WTC11 (cell line): Measurements from ENCODE around the gene NDUFS7. TPM values are rescaled to one million over a fixed set of nuclear protein-coding genes. Genes with fewer than 3 reads are reported as not detected.

Experiments used
- ATAC-seq: fragments of 200-7000 bp; cut with Tn5 transposase; 2 replicates; pipeline ENCODE4 v1.10.0; 2021; ENCODE audit warnings: mild to moderate bottlenecking, moderate library complexity
- CTCF ChIA-PET: fragments of 300-600 bp; sonication (Branson Sonifier 250); formaldehyde crosslinking; loops from one replicate; lab custom pipeline; 2021; ENCODE audit warnings: antibody characterized with exemption; lab: Charles Lee
- POLR2A ChIA-PET: fragments of 350-600 bp; sonication (Branson Sonifier 250); formaldehyde crosslinking; loops from one replicate; lab custom pipeline; 2021; ENCODE audit warnings: antibody characterized with exemption; lab: Charles Lee
- DNase-seq: peaks from one replicate; pipeline ENCODE4 v3.0.0; 2021; ENCODE audit warnings: low spot score
- H3K27ac Mint-ChIP-seq: 2 replicates; pipeline ENCODE4 v1.8.0; 2021; ENCODE audit warnings: mixed read lengths
- H3K27me3 Mint-ChIP-seq: 2 replicates; pipeline ENCODE4 v1.8.0; 2021; ENCODE audit warnings: low read depth, mild to moderate bottlenecking, moderate library complexity, mixed read lengths
- H3K36me3 Mint-ChIP-seq: 2 replicates; pipeline ENCODE4 v1.8.0; 2021; ENCODE audit warnings: mixed read lengths
- H3K4me1 Mint-ChIP-seq: 2 replicates; pipeline ENCODE4 v1.8.0; 2022; ENCODE audit warnings: mixed read lengths
- H3K4me3 Mint-ChIP-seq: 2 replicates; pipeline ENCODE4 v1.8.0; 2021; ENCODE audit warnings: mild to moderate bottlenecking, moderate library complexity, mixed read lengths
- H3K9me3 Mint-ChIP-seq: 2 replicates; pipeline ENCODE4 v1.8.0; 2021; ENCODE audit warnings: mixed read lengths
- AFF4 ChIP-seq: sonication (generic); formaldehyde crosslinking; IDR thresholded peaks from 2 replicates; pipeline ENCODE4 v1.8.1; 2023; ENCODE audit warnings: mild to moderate bottlenecking, missing genetic modification reagents, borderline replicate concordance
- CBFB ChIP-seq: sonication (generic); formaldehyde crosslinking; IDR thresholded peaks from 2 replicates; pipeline ENCODE4 v1.8.1; 2022; ENCODE audit warnings: mild to moderate bottlenecking, low read depth, missing genetic modification reagents
- CREB1 ChIP-seq: sonication (generic); formaldehyde crosslinking; IDR thresholded peaks from 2 replicates; pipeline ENCODE4 v1.8.0; 2023; ENCODE audit warnings: mild to moderate bottlenecking, missing genetic modification reagents
- CREM ChIP-seq: sonication (generic); formaldehyde crosslinking; IDR thresholded peaks from 2 replicates; pipeline ENCODE4 v1.8.1; 2022; ENCODE audit warnings: mild to moderate bottlenecking, missing genetic modification reagents, moderate library complexity
- FOXP1 ChIP-seq: sonication (generic); formaldehyde crosslinking; IDR thresholded peaks from 2 replicates; pipeline ENCODE4 v1.8.0; 2022; ENCODE audit warnings: missing genetic modification reagents, mild to moderate bottlenecking, moderate library complexity, borderline replicate concordance
- GTF2I ChIP-seq: fragments of 250-450 bp; sonication (Bioruptor Pico); conservative IDR thresholded peaks from 2 replicates; pipeline ENCODE4 v1.4.0; 2021; ENCODE audit warnings: mild to moderate bottlenecking
- MYBL2 ChIP-seq: sonication (generic); formaldehyde crosslinking; IDR thresholded peaks from 2 replicates; pipeline ENCODE4 v1.8.1; 2023; ENCODE audit warnings: mild to moderate bottlenecking, moderate library complexity, missing genetic modification reagents
- NR1H2 ChIP-seq: sonication (generic); formaldehyde crosslinking; IDR thresholded peaks from 2 replicates; pipeline ENCODE4 v1.9.0; 2021; ENCODE audit warnings: mild to moderate bottlenecking, moderate library complexity, missing genetic modification reagents
- RELA ChIP-seq: sonication (generic); formaldehyde crosslinking; IDR thresholded peaks from 2 replicates; pipeline ENCODE4 v1.8.1; 2022; ENCODE audit warnings: missing genetic modification reagents, mild to moderate bottlenecking, borderline replicate concordance
- ZNF121 ChIP-seq: sonication (generic); formaldehyde crosslinking; IDR thresholded peaks from 2 replicates; pipeline ENCODE4 v1.8.0; 2023; ENCODE audit warnings: missing genetic modification reagents
- ZNF263 ChIP-seq: sonication (generic); formaldehyde crosslinking; IDR thresholded peaks from 2 replicates; pipeline ENCODE4 v1.8.1; 2022; ENCODE audit warnings: low read depth, mild to moderate bottlenecking, moderate library complexity, missing genetic modification reagents
- ZNF317 ChIP-seq: sonication (generic); formaldehyde crosslinking; IDR thresholded peaks from 2 replicates; pipeline ENCODE4 v1.8.1; 2023; ENCODE audit warnings: low read depth, mild to moderate bottlenecking, moderate library complexity, missing genetic modification reagents, borderline replicate concordance
- ZNF425 ChIP-seq: fragments of 250-450 bp; sonication (Bioruptor Pico); conservative IDR thresholded peaks from 2 replicates; pipeline ENCODE4 v1.9.0; 2021; ENCODE audit warnings: mild to moderate bottlenecking
- total RNA-seq: library from RNA; stranded (reverse); gene quantifications from 3 replicates; pipeline ENCODE4 v1.2.3, GENCODE V29; 2021
- TF ChIP-seq, protein P1 (sequence below): fragments of 250-450 bp; sonication (Bioruptor Pico); IDR thresholded peaks from 2 replicates; pipeline ENCODE4 v1.9.0; 2021; ENCODE audit warnings: moderate library complexity, mild to moderate bottlenecking, inconsistent platforms, borderline replicate concordance
- TF ChIP-seq, protein P2 (sequence below): fragments of 250-450 bp; sonication (Bioruptor Pico); IDR thresholded peaks from 2 replicates; pipeline ENCODE4 v1.9.0; 2021; ENCODE audit warnings: mild to moderate bottlenecking
- TF ChIP-seq, protein P3 (sequence below): sonication (generic); formaldehyde crosslinking; IDR thresholded peaks from 2 replicates; pipeline ENCODE4 v1.8.0; 2023; ENCODE audit warnings: missing genetic modification reagents, mild to moderate bottlenecking, borderline replicate concordance

Gene NDUFS7
- total RNA-seq, 1 experiment from 2014 or later, result 136 TPM

DNA sequence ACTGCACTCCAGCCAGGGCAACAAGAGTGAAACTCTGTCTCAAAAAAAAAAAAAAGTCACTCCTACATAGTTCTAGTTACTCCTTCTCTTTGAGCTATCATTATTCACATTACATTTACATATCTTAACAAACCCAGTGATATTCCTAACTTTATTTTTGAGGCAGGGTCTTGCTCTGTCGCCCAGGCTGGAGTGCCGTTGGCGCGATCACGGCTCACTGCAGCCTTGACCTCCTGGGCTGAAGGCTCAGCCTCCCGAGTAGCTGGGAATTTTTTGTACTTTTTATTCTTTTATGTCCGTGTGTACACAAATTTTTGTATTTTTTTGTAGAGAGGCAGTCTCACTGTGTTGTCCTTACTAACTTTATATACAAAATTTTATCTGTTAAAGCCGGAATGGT is 53.9 kb downstream of the NDUFS7 start:
- TF ChIP-seq FOXP1 (CRISPR knock-in tag) (no peak), ZNF425 (no peak), ZNF121 (CRISPR knock-in tag) (peak; percentile 73; the same call in 1 of the 2 replicates), GTF2I (no peak)
- peaks cover 48% of the 10 kb centered on the region for H3K36me3 Mint-ChIP-seq
- H3K4me1 Mint-ChIP-seq, result peaks cover 19% of the 10 kb centered on the region
- ChIA-PET CTCF (interaction anchor here (1.1 to 1.9 kb wide), 2 partner anchors 29 to 171 kb away, joined by 4 to 6 read pairs; no protein-coding TSS in a partner anchor), POLR2A (no interaction called here)
- no peaks in the 10 kb centered on the region for H3K9me3 Mint-ChIP-seq
- ATAC-seq (no peak), DNase-seq (no peak)
- H3K27me3 Mint-ChIP-seq, result no peaks in the 10 kb centered on the region
- peak overlapping the region; percentile 99 for H3K27ac Mint-ChIP-seq
- peak overlapping the region; percentile 97 for H3K4me3 Mint-ChIP-seq

DNA sequence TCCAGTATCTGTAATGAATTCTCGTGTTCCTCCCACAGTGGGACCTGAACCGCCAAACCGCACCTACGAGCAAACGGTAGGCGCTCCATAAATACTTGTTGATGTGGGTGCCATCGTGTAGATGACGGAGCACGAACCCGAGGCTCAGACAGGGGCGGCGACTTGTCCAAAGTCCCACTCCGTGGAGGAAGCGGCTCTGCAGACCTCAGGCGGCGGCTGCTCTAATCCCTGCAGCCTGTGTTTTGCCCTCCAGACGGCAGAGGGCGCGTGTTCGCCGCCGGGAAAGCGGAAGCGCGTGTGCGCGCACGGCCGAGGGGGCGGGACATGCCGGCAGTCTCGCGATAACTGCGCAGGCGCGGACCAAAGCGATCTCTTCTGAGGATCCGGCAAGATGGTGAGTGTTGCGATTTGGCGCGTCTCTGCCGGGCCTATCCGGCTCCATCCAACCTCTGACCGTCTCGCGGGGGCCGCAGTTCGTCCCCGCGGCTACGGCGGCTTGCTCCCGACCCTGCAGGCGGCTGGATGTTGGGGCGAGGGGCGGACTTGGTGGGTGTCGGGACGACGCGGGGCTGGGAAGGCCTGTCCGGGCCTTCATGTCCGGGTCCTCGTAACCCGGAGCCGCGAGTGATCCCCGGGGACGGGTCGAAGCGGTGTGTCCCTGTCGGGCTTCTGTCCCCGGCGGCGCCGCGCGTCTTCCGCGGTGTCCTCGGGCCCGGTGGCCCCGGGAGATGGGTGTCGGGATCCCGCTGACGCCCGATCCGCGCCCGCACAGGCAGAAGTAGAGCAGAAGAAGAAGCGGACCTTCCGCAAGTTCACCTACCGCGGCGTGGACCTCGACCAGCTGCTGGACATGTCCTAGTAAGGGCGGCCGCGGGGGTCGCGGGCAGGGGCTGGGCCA is 54.6 kb downstream of the NDUFS7 start, which contains the start of gene RPS15:
RPS15 (plus strand) TSS at position 362 of the 898 bp plus-strand sequence; CDS start at position 392, 30 bp downstream.
- Mint-ChIP-seq H3K4me1 (peaks cover 21% of the 10 kb centered on the region), H3K9me3 (no peaks in the 10 kb centered on the region), H3K27me3 (no peaks in the 10 kb centered on the region), H3K36me3 (peaks cover 44% of the 10 kb centered on the region), H3K27ac (peak within 1 kb of the TSS; percentile 99), H3K4me3 (peak within 1 kb of the TSS; percentile 97)
- DNase-seq (peak; percentile 95), ATAC-seq (peak; percentile 83)
- ChIA-PET POLR2A (no interaction called here), CTCF (interaction anchor here (1.9 kb wide), 1 partner anchor 28 kb away, joined by 6 read pairs; no protein-coding TSS in a partner anchor)
- TF ChIP-seq, protein P1, sequence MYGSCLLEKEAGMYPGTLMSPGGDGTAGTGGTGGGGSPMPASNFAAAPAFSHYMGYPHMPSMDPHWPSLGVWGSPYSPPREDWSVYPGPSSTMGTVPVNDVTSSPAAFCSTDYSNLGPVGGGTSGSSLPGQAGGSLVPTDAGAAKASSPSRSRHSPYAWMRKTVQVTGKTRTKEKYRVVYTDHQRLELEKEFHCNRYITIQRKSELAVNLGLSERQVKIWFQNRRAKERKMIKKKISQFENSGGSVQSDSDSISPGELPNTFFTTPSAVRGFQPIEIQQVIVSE (CRISPR knock-in tag), result no peak
- peak; percentile 83 for TF ChIP-seq CREM
- TF ChIP-seq, protein P2, sequence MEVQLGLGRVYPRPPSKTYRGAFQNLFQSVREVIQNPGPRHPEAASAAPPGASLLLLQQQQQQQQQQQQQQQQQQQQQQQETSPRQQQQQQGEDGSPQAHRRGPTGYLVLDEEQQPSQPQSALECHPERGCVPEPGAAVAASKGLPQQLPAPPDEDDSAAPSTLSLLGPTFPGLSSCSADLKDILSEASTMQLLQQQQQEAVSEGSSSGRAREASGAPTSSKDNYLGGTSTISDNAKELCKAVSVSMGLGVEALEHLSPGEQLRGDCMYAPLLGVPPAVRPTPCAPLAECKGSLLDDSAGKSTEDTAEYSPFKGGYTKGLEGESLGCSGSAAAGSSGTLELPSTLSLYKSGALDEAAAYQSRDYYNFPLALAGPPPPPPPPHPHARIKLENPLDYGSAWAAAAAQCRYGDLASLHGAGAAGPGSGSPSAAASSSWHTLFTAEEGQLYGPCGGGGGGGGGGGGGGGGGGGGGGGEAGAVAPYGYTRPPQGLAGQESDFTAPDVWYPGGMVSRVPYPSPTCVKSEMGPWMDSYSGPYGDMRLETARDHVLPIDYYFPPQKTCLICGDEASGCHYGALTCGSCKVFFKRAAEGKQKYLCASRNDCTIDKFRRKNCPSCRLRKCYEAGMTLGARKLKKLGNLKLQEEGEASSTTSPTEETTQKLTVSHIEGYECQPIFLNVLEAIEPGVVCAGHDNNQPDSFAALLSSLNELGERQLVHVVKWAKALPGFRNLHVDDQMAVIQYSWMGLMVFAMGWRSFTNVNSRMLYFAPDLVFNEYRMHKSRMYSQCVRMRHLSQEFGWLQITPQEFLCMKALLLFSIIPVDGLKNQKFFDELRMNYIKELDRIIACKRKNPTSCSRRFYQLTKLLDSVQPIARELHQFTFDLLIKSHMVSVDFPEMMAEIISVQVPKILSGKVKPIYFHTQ, result peak; percentile 18; the same call in 1 of the 2 replicates
- TF ChIP-seq ZNF263 (CRISPR knock-in tag), result no peak
- no peak for TF ChIP-seq NR1H2 (CRISPR knock-in tag)
- peak; percentile 92 for TF ChIP-seq CBFB
- TF ChIP-seq ZNF317 (CRISPR knock-in tag), result peak; percentile 47; the same call in 1 of the 2 replicates
- peak; percentile 20; the same call in 1 of the 2 replicates for TF ChIP-seq RELA (CRISPR knock-in tag)
- TF ChIP-seq AFF4, result peak; percentile 85
- TF ChIP-seq, protein P3, sequence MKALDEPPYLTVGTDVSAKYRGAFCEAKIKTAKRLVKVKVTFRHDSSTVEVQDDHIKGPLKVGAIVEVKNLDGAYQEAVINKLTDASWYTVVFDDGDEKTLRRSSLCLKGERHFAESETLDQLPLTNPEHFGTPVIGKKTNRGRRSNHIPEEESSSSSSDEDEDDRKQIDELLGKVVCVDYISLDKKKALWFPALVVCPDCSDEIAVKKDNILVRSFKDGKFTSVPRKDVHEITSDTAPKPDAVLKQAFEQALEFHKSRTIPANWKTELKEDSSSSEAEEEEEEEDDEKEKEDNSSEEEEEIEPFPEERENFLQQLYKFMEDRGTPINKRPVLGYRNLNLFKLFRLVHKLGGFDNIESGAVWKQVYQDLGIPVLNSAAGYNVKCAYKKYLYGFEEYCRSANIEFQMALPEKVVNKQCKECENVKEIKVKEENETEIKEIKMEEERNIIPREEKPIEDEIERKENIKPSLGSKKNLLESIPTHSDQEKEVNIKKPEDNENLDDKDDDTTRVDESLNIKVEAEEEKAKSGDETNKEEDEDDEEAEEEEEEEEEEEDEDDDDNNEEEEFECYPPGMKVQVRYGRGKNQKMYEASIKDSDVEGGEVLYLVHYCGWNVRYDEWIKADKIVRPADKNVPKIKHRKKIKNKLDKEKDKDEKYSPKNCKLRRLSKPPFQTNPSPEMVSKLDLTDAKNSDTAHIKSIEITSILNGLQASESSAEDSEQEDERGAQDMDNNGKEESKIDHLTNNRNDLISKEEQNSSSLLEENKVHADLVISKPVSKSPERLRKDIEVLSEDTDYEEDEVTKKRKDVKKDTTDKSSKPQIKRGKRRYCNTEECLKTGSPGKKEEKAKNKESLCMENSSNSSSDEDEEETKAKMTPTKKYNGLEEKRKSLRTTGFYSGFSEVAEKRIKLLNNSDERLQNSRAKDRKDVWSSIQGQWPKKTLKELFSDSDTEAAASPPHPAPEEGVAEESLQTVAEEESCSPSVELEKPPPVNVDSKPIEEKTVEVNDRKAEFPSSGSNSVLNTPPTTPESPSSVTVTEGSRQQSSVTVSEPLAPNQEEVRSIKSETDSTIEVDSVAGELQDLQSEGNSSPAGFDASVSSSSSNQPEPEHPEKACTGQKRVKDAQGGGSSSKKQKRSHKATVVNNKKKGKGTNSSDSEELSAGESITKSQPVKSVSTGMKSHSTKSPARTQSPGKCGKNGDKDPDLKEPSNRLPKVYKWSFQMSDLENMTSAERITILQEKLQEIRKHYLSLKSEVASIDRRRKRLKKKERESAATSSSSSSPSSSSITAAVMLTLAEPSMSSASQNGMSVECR (CRISPR knock-in tag), result peak; percentile 67; the same call in 1 of the 2 replicates
- TF ChIP-seq MYBL2 (CRISPR knock-in tag), result peak; percentile 41; the same call in 1 of the 2 replicates
- TF ChIP-seq CREB1 (CRISPR knock-in tag), result no peak
- TF ChIP-seq FOXP1 (CRISPR knock-in tag), result peak; percentile 88; the same call in 1 of the 2 replicates
